A673 (cell line): Measurements from ENCODE around the gene NAB2.

Experiments used
- EZH2 ChIP-seq: fragments of 200-600 bp; sonication (generic); IDR thresholded peaks from 2 replicates; pipeline ENCODE4 v1.6.1; 2017; ENCODE audit warnings: borderline replicate concordance, low read depth, mild to moderate bottlenecking, mixed read lengths, antibody characterized with exemption, low read length; ENCODE audit not compliant: poor library complexity, severe bottlenecking
- TF ChIP-seq, protein P1 (sequence below): fragments of 300-800, 200-600 bp; sonication (generic); conservative IDR thresholded peaks from 2 replicates; pipeline ENCODE4 v1.5.1; 2017; ENCODE audit warnings: low read depth, mild to moderate bottlenecking, antibody characterized with exemption, low read length, moderate library complexity, mixed read lengths

DNA sequence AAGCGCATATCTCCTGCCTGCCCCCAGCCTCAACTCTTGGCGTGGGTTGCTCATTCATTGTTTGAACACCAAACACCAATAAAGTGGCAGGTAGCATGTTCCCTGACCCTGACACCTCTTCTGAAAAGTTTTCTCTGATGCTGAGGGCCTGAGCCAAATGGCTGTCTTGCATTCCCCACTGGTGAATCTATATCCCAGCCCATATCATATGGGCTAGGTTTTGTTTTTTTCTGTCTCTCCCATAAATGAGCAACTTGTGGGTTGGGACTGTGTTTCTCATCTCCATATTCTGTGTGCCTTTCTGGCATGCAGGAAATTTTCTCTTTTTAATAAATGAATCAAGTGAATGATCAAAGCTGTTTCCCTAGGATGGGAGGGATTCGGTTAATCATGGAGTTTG, 44.0 kb upstream of the NAB2 start:
- TF ChIP-seq, protein P1, sequence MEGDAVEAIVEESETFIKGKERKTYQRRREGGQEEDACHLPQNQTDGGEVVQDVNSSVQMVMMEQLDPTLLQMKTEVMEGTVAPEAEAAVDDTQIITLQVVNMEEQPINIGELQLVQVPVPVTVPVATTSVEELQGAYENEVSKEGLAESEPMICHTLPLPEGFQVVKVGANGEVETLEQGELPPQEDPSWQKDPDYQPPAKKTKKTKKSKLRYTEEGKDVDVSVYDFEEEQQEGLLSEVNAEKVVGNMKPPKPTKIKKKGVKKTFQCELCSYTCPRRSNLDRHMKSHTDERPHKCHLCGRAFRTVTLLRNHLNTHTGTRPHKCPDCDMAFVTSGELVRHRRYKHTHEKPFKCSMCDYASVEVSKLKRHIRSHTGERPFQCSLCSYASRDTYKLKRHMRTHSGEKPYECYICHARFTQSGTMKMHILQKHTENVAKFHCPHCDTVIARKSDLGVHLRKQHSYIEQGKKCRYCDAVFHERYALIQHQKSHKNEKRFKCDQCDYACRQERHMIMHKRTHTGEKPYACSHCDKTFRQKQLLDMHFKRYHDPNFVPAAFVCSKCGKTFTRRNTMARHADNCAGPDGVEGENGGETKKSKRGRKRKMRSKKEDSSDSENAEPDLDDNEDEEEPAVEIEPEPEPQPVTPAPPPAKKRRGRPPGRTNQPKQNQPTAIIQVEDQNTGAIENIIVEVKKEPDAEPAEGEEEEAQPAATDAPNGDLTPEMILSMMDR, result no peak
- TF ChIP-seq EZH2, result no peak
